Neutrophil (primary cell): ENCODE measurements around the gene KLF7.
A peak's percentile ranks its signal among the peaks of the same experiment; 100 is the strongest.

ENCODE experiments used
- H3K27ac ChIP-seq: fragments of 200-600 bp; sonication (generic); 2 replicates; pipeline ENCODE4 v1.5.1; 2016; ENCODE audit warnings: mild to moderate bottlenecking, moderate library complexity
- H3K27me3 ChIP-seq: fragments of 200-600 bp; sonication (generic); 2 replicates; pipeline ENCODE4 v1.6.0; 2016; ENCODE audit warnings: mild to moderate bottlenecking
- H3K36me3 ChIP-seq: fragments of 200-600 bp; sonication (generic); 2 replicates; pipeline ENCODE4 v1.5.1; 2017
- H3K4me1 ChIP-seq, 2 experiments: fragments of 200-600 bp in 1 of 2; sonication (generic) in 1 of 2; 1 replicate in 1 of 2; 2 replicates in 1 of 2; pipeline versions ENCODE4 v1.5.1 to v1.6.1; 2013 to 2016; ENCODE audit warnings: low read depth in 1 of 2, low read length in 1 of 2, mild to moderate bottlenecking in 1 of 2, moderate library complexity in 1 of 2; ENCODE audit not compliant: control insufficient read depth in 1 of 2, insufficient read depth in 1 of 2
- H3K4me3 ChIP-seq, 2 experiments: fragments of 200-600 bp in 1 of 2; sonication (generic) in 1 of 2; 1 replicate in 1 of 2; 2 replicates in 1 of 2; pipeline ENCODE4 v1.5.1; 2013 to 2016; ENCODE audit warnings: low read depth in 1 of 2, low read length in 1 of 2, mild to moderate bottlenecking in 1 of 2, moderate library complexity in 1 of 2
- H3K9me3 ChIP-seq: fragments of 200-600 bp; sonication (generic); 2 replicates; pipeline ENCODE4 v1.5.1; 2016
- CTCF ChIP-seq: fragments of 200-600 bp; sonication (generic); IDR thresholded peaks from 2 replicates; pipeline ENCODE4 v1.5.1; 2016; ENCODE audit warnings: antibody characterized with exemption

Gene KLF7

GRCh38 chr2:207130958-207131521, 34.7 kb downstream of the KLF7 start:
- H3K9me3 ChIP-seq = no peaks in the 10 kb centered on the region
- H3K4me3 ChIP-seq = no peak overlapping the region
- TF ChIP-seq CTCF = no peak
- H3K27ac ChIP-seq = peak overlapping the region; percentile 94
- no peaks in the 10 kb centered on the region for H3K36me3 ChIP-seq
- H3K27me3 ChIP-seq = no peaks in the 10 kb centered on the region
- peaks cover 99 to 100% of the 10 kb centered on the region in 2 experiments for H3K4me1 ChIP-seq

- TF ChIP-seq CTCF = no peak
- no peaks in the 10 kb centered on the region for H3K27me3 ChIP-seq
- no peaks in the 10 kb centered on the region for H3K9me3 ChIP-seq
- no peak overlapping the region for H3K4me3 ChIP-seq
- H3K27ac ChIP-seq = peak overlapping the region; percentile 94
- H3K4me1 ChIP-seq = peaks cover 90 to 96% of the 10 kb centered on the region in 2 experiments
- no peaks in the 10 kb centered on the region for H3K36me3 ChIP-seq
Measured at GRCh38 chr2:207129821-207130220, 35.9 kb downstream of the KLF7 start.

GRCh38 chr2:207128867-207129266, 36.9 kb downstream of the KLF7 start:
- H3K4me1 ChIP-seq = peaks cover 90 to 96% of the 10 kb centered on the region in 2 experiments
- TF ChIP-seq CTCF = no peak
- H3K36me3 ChIP-seq = peaks cover 6% of the 10 kb centered on the region
- no peaks in the 10 kb centered on the region for H3K9me3 ChIP-seq
- H3K4me3 ChIP-seq = peak overlapping the region; percentile 21 to 40
- no peaks in the 10 kb centered on the region for H3K27me3 ChIP-seq
- peak overlapping the region; percentile 94 for H3K27ac ChIP-seq

GRCh38 chr2:207126724-207127308, 38.9 kb downstream of the KLF7 start:
- no peak for TF ChIP-seq CTCF
- H3K36me3 ChIP-seq = peaks cover 23% of the 10 kb centered on the region
- no peak overlapping the region for H3K4me3 ChIP-seq
- peak overlapping the region; percentile 94 for H3K27ac ChIP-seq
- peaks cover 89 to 94% of the 10 kb centered on the region in 2 experiments for H3K4me1 ChIP-seq
- no peaks in the 10 kb centered on the region for H3K27me3 ChIP-seq
- no peaks in the 10 kb centered on the region for H3K9me3 ChIP-seq

- no peak for TF ChIP-seq CTCF
- Histone ChIP-seq H3K4me1 (peaks cover 68 to 81% of the 10 kb centered on the region in 2 experiments), H3K27ac (peak overlapping the region; percentile 75), H3K4me3 (no peak overlapping the region), H3K36me3 (peaks cover 34% of the 10 kb centered on the region), H3K27me3 (no peaks in the 10 kb centered on the region), H3K9me3 (no peaks in the 10 kb centered on the region)
Measured at GRCh38 chr2:207123776-207124391, 41.9 kb downstream of the KLF7 start.
